ENCODE results near the gene CRB3.

CRB3 gene

DNA sequence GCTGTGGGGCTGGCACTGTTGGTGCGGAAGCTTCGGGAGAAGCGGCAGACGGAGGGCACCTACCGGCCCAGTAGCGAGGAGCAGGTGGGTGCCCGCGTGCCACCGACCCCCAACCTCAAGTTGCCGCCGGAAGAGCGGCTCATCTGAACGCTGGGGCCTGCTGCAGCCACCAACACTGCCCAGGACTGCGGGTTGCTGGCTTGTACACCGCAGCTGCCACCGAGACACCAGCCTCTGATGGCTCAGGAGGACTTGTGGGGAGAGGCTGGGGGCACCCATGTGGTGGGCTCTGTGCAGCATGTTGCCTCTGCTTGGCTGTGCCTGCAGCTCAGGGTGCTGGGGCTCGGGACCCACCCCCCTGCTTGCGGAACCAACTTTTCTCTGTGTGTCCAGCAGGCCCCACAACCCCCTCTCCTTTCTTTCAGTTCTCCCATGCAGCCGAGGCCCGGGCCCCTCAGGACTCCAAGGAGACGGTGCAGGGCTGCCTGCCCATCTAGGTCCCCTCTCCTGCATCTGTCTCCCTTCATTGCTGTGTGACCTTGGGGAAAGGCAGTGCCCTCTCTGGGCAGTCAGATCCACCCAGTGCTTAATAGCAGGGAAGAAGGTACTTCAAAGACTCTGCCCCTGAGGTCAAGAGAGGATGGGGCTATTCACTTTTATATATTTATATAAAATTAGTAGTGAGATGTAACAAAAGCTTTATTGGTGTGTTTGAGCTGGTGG, 2.6 kb downstream of the CRB3 start:
- DNase-seq (ENCODE audit: low spot score), result no peak

GRCh38 chr19:6467384-6467783, 3.3 kb downstream of the CRB3 start:
- DNase-seq (ENCODE audit: low spot score), result no peak

GRCh38 chr19:6470173-6470572, 6.1 kb downstream of the CRB3 start:
- no peak for DNase-seq (ENCODE audit: low spot score)

GRCh38 chr19:6471076-6471475, 7.0 kb downstream of the CRB3 start:
- DNase-seq (ENCODE audit: low spot score), result no peak

DNA sequence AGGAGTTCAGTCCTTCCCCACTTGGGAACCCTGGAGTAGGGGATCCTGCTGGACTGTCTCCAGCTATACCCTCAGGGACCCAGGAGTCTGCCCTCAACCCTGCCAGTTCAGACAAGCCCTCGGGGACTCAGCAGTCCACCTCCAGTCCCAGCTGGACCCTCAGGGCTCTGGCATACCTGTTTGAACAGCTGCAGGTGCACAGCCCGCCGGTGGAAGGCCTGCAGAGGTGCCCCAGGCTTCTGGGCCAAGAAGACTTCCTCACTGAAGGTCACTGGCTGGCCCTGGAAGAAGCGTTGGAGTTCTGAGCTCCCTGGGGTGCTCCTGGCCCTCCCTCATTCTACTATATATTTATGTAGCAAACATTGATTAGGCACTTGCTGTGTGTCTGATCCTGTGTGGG, 8.6 kb downstream of the CRB3 start:
- no peak for DNase-seq (ENCODE audit: low spot score)

DNA sequence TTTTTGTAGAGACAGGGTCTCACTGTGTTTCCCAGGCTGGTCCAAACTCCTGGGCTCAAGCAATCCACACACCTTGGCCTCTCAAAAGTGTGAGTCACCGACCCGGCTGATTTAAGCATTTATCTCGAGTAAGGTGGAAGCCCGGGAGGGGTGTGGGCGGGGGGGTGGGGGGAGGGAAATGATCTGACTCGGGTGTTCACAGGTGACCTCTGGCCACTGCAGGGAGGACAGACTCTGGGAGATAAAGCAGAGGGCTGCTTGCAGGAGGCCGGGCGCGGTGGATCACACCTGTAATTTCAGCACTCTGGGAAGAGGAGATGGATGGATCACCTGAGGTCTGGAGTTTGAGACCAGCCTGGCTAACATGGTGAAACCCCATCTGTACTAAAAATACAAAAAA, 9.6 kb downstream of the CRB3 start:
- no peak for DNase-seq (ENCODE audit: low spot score)

GRCh38 chr19:6475321-6476108, 11.4 kb downstream of the CRB3 start:
- DNase-seq (ENCODE audit: low spot score), result peak; percentile 72

- DNase-seq (ENCODE audit: low spot score), result peak; percentile 97
These were observed 12.3 kb downstream of the CRB3 start for GRCh38 chr19:6476155-6476895.

- no peak for DNase-seq (ENCODE audit: low spot score)
These were observed 12.9 kb downstream of the CRB3 start for GRCh38 chr19:6476896-6477431.

GRCh38 chr19:6478815-6479214, 14.7 kb downstream of the CRB3 start:
- no peak for DNase-seq (ENCODE audit: low spot score)

GRCh38 chr19:6479836-6480398, 15.8 kb downstream of the CRB3 start:
- no peak for DNase-seq (ENCODE audit: low spot score)

- no peak for DNase-seq (ENCODE audit: low spot score)
These were observed 16.9 kb downstream of the CRB3 start for GRCh38 chr19:6480848-6481415.

GRCh38 chr19:6481541-6482342, 17.7 kb downstream of the CRB3 start, which contains the start of gene DENND1C:
DENND1C (minus strand) TSS chr19:6481787; CDS start chr19:6481695, 92 bp downstream.
- DNase-seq (ENCODE audit: low spot score), result peak; percentile 62

DNA sequence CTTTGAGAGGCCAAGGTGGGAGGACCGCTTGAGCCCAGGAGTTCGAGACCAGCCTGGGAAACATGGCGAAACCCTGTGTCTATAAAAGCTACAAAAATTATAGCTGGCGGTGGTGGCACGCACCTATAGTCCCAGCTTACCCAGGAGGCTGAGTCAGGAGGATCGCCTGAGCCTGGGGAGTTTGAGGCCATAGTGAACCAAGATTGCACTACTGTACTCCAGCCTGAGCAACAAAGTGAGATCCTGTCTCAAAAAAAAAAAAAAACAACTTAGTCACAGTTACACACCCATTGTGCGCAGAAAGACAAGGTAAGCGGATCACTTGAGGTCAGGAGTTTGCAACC, 18.2 kb downstream of the CRB3 start:
- DNase-seq (ENCODE audit: low spot score), result no peak

GRCh38 chr19:6483235-6483634, 19.2 kb downstream of the CRB3 start:
- DNase-seq (ENCODE audit: low spot score), result no peak

- DNase-seq (ENCODE audit: low spot score), result no peak
These were observed 20.2 kb downstream of the CRB3 start for GRCh38 chr19:6484230-6484629.

DNA sequence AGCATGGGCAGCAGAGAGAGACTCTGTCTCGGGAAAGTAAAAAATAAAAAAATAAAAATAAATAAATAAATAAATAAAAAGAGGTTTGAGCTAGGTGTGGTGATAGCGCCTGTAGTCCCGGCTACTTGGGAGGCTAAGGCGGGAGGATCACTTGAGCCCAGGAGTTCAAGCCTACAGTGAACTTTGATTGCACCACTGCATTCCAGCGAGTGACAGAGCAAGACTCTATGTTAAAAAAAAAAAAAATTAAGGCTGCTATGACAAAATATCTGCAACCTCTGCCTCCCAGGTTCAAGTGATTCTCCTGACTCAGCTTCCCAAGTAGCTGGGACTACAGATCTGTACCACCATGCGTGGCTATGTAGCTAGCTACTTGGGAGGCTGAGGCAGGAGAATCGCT, 20.8 kb downstream of the CRB3 start:
- no peak for DNase-seq (ENCODE audit: low spot score)

DNA sequence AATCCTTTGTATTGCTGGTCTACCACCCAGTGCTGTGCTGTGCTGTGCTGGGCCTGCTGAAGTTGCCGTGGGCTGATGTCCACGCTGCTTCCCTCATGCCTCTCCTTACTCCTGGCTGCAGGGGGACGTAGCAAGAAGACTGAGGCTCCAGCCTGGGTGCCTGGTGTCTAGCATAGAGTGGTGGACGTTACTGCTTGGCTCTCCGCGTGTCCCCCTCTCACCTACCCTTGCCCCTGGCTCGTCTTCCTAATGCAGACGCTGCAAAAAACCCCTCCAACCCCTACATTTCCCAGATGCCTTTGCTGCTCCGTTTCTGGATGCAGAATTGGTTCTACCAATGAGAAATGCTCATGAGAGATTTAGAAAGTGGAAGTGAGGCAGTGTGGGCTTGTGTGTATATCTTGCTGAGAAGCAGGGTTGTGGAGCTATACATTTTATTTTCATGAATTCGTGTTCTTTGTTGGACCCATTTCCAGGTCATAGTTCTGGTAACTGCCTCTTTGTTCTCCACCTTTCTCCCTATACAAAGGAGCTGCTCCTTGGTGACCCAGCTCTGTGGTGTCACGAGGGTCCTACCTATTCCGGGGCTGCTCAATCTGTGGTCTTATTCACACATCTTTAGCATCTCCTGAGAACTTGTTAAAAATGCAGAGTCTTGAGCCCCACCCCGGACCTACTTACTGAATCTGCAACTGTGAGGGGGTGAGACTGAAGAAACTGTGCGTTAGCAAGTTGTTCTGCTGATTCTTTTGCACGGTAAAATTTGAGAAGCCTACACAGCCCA, 25.4 kb downstream of the CRB3 start:
- DNase-seq (ENCODE audit: low spot score), result no peak

GRCh38 chr19:6490134-6490533, 26.1 kb downstream of the CRB3 start:
- DNase-seq (ENCODE audit: low spot score), result no peak

All from iPS-NIHi11 (cell line).